GM06990 (cell line): ENCODE results near the gene KLC1.

ENCODE experiments used
- DNase-seq: peaks from one replicate; pipeline ENCODE4 v3.0.0-alpha.2; 2011; ENCODE audit not compliant: insufficient read length; ENCODE audit errors: extremely low read depth
- H3K27me3 ChIP-seq: replicated peaks from 2 replicates; pipeline ENCODE4 v1.6.0; 2011; ENCODE audit warnings: low read length; ENCODE audit not compliant: control insufficient read depth, insufficient read depth
- H3K36me3 ChIP-seq: 2 replicates; pipeline ENCODE4 v1.5.1; 2011; ENCODE audit warnings: low read length; ENCODE audit not compliant: control insufficient read depth, insufficient read depth
- H3K4me3 ChIP-seq: replicated peaks from 2 replicates; pipeline ENCODE4 v1.5.1; 2011; ENCODE audit warnings: low read depth, mild to moderate bottlenecking, control low read depth, low read length
- TF ChIP-seq, protein P1 (sequence below): IDR thresholded peaks from 2 replicates; pipeline ENCODE4 v1.5.1; 2011; ENCODE audit warnings: low read length, control low read depth, mild to moderate bottlenecking, inconsistent platforms; ENCODE audit not compliant: insufficient read depth, poor library complexity, severe bottlenecking

Gene KLC1

DNA sequence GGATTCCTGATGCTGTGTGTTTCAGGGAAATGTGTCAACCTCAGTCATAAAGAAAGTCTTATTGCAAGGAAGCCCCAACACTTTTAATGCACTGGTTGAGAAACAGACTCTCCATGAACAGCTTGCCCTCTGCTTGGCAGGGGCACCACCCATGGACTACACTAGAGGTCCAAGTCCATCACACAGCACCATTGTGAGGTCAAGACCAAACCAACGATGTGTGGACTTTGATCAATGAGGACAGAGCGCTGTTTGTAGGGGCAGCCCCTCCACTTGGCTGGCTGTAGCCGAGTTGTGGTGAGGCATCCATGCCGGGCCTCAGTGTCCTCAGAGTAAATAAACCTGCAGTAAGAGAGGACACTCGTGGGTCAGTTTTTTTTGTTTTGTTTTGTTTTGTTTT is 116.4 kb downstream of the KLC1 start:
- TF ChIP-seq, protein P1, sequence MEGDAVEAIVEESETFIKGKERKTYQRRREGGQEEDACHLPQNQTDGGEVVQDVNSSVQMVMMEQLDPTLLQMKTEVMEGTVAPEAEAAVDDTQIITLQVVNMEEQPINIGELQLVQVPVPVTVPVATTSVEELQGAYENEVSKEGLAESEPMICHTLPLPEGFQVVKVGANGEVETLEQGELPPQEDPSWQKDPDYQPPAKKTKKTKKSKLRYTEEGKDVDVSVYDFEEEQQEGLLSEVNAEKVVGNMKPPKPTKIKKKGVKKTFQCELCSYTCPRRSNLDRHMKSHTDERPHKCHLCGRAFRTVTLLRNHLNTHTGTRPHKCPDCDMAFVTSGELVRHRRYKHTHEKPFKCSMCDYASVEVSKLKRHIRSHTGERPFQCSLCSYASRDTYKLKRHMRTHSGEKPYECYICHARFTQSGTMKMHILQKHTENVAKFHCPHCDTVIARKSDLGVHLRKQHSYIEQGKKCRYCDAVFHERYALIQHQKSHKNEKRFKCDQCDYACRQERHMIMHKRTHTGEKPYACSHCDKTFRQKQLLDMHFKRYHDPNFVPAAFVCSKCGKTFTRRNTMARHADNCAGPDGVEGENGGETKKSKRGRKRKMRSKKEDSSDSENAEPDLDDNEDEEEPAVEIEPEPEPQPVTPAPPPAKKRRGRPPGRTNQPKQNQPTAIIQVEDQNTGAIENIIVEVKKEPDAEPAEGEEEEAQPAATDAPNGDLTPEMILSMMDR, result no peak
- Histone ChIP-seq H3K27me3 (no peaks in the 10 kb centered on the region), H3K4me3 (no peak overlapping the region), H3K36me3 (peaks cover 5% of the 10 kb centered on the region)
- no peak for DNase-seq

DNA sequence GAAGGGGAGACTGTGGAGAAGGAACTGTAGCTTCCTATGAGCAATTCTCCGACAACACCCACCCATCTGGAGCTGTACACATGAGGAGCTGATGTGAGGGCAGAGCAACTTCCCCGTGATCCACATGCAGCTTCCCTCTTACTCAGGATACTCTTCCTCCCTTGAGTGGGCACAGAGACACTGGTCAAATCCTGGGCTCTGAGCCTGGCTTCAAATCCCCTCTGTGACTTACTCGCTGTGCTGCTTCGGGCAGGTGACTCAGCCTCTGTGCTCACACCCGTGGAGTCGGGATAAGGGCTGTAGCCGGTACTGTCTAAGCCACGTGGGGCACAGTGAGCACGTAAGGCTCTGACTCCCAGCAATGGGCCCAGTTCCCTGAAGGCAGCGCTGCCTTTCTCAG is 117.7 kb downstream of the KLC1 start:
- Histone ChIP-seq H3K4me3 (no peak overlapping the region), H3K27me3 (no peaks in the 10 kb centered on the region), H3K36me3 (no peaks in the 10 kb centered on the region; the same call in none of the 2 replicates)
- no peak for DNase-seq
- TF ChIP-seq, protein P1, result no peak

DNA sequence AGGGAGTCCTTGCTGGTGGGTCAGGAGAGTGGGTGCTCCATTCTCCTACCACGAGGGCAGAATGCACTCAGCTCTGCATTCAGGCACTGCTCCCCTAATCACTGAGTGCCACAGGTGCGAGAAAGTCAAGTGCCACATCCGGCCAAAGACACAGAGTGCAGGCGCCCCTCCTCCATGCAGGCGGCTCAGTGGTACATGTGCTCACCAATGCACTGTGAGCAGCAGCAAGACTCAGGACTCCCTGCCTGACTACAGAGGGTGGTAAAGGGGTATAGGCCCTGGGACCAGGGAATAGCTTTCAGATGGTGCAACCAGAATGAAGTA is 119.5 kb downstream of the KLC1 start:
- TF ChIP-seq, protein P1, result no peak
- H3K36me3 ChIP-seq, result no peaks in the 10 kb centered on the region; the same call in none of the 2 replicates
- no peaks in the 10 kb centered on the region for H3K27me3 ChIP-seq
- no peak overlapping the region for H3K4me3 ChIP-seq
- DNase-seq, result no peak

DNA sequence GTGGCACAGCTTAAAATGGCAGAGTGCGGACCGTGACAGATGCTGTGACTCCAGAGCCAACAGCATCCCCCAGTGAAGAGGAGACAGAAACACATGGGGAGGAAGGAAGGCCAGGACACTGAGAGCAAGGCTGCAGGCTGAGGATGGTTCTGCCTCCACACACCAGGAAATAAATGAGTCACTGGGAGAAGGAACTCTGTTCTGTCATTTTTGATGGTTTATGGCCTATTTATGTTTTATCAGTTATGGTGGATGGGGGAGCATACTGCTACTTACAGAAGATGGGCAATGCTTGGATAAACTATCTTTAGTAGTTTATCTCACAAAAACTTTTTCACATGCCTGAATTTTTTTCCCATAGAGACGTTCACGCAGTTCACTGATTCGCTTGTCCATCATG is 120.4 kb downstream of the KLC1 start:
- no peaks in the 10 kb centered on the region for H3K27me3 ChIP-seq
- no peaks in the 10 kb centered on the region; the same call in none of the 2 replicates for H3K36me3 ChIP-seq
- no peak for DNase-seq
- no peak overlapping the region for H3K4me3 ChIP-seq
- TF ChIP-seq, protein P1, result no peak

DNA sequence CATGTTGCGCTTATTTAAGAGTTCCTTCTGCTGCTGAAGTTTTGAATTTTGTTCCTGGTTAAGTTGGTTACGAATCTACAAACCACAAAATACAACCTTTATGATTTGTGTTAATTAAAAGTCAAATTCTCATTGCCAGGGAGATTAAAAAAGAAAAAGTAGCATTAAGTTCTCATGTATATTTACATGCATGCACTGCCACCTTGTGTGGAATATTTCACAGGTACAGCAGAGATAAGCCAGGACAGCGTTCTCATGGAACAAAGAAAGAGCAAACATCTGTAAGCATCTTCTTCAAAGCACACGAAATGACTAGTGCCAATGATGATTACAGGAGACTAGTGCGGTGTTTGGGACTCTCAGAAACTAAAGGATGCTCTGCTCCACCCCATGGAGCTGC is 120.8 kb downstream of the KLC1 start:
- TF ChIP-seq, protein P1, result no peak
- Histone ChIP-seq H3K27me3 (no peaks in the 10 kb centered on the region), H3K36me3 (no peaks in the 10 kb centered on the region; the same call in none of the 2 replicates), H3K4me3 (no peak overlapping the region)
- DNase-seq, result no peak
